Esophagus squamous epithelium (tissue), 4 donors: ENCODE measurements around the gene LRRTM3.

ENCODE experiments used
- POLR2A ChIP-seq, 4 donors: fragments of 450-650 bp; IDR thresholded peaks; one replicate each; pipeline ENCODE4 v1.6.1; 2017; ENCODE audit warnings: antibody characterized with exemption in 4 of 4, mild to moderate bottlenecking in 4 of 4, moderate library complexity in 3 of 4
- TF ChIP-seq, protein P1 (sequence below), 6 experiments: fragments of 450-650 bp in 4 of 6; fragments of 200-600 bp in 2 of 6; sonication (generic) in 2 of 6; IDR thresholded peaks; one replicate each; pipeline ENCODE4 v1.5.1; 2016 to 2019; ENCODE audit warnings: antibody characterized with exemption in 6 of 6, mild to moderate bottlenecking in 4 of 6, moderate library complexity in 4 of 6

DNA sequence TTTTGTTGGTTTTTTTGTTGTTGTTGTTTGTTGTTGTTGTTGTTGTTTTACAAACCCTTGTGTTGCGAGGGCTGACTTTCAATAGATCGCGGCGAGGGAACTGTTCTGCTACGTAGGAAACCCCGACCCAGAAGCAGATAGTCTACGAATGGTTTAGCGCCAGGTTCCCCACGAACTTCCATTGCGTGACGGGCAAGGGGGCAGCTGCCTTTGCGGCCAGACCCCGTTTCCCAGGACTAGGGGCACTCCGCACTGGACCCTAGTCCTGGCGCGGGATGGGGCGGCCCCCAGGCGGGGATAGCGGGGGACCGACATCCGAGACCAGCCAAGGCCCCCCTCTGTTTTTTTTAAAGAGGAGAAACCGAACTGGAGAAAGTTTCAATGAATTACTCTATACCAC lies 119.6 kb downstream of the LRRTM3 start:
- no peak for TF ChIP-seq POLR2A (IDR thresholded peaks at IDR 0.05)
- TF ChIP-seq, protein P1, sequence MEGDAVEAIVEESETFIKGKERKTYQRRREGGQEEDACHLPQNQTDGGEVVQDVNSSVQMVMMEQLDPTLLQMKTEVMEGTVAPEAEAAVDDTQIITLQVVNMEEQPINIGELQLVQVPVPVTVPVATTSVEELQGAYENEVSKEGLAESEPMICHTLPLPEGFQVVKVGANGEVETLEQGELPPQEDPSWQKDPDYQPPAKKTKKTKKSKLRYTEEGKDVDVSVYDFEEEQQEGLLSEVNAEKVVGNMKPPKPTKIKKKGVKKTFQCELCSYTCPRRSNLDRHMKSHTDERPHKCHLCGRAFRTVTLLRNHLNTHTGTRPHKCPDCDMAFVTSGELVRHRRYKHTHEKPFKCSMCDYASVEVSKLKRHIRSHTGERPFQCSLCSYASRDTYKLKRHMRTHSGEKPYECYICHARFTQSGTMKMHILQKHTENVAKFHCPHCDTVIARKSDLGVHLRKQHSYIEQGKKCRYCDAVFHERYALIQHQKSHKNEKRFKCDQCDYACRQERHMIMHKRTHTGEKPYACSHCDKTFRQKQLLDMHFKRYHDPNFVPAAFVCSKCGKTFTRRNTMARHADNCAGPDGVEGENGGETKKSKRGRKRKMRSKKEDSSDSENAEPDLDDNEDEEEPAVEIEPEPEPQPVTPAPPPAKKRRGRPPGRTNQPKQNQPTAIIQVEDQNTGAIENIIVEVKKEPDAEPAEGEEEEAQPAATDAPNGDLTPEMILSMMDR (IDR thresholded peaks at IDR 0.05), result no peak
